GM12891 (cell line): Measurements from ENCODE around the gene PRR36.

Source experiments
- POLR2A ChIP-seq: IDR thresholded peaks from 2 replicates; pipeline ENCODE4 v1.6.1; 2011; ENCODE audit warnings: low read depth, low read length, control low read depth
- TAF1 ChIP-seq: IDR thresholded peaks from 2 replicates; pipeline ENCODE4 v1.6.1; 2011; ENCODE audit warnings: low read depth, low read length, control low read depth

DNA sequence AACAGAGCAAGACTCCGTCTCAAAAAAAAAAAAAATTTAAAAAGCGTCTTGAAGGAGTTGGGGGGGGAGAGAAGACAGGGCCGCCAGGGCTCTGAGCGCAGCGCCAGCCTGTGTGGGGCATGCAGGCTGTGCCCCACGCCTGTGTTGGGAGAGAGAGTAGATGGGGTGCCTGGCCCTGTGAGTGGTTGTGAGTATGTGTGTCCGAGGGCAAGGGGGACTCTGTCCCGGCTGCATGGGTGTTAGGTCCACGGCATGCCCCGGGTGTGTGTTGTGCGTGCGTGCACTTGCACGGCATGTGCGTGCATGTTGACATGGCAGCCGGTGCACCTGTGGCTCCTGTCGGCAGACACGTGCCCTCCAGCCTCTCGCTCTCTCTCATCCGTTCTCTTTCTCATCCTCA, 32.9 kb upstream of the PRR36 start:
- TF ChIP-seq POLR2A (no peak), TAF1 (no peak)
